ENCODE data around the gene KCTD3. TPM values are rescaled to one million over a fixed set of nuclear protein-coding genes. Genes with fewer than 3 reads are reported as not detected.

KCTD3 gene
- total RNA-seq, 1 experiment from 2014 or later, result 39.3 TPM

- H2AK5ac ChIP-seq (ENCODE audit: insufficient read length, low read length), result no peak overlapping the region
- no peaks in the 10 kb centered on the region for H3K23me2 ChIP-seq (ENCODE audit: insufficient read length, low read depth, low read length, poor library complexity, severe bottlenecking)
- no peak overlapping the region for H2BK20ac ChIP-seq (ENCODE audit: low read depth, low read length, poor library complexity, severe bottlenecking)
- WGBS (ENCODE audit: extremely low coverage, insufficient read length, low lambda C conversion rate), result no CpG with 5 or more reads among the region's 4 CpGs
- H3T11ph ChIP-seq (ENCODE audit: low read length), result no peak overlapping the region
- no peak overlapping the region for H2AFZ ChIP-seq (ENCODE audit: low read length)
- H3K4me2 ChIP-seq (ENCODE audit: insufficient read depth, insufficient read length, low read length), result no peak overlapping the region
- Mint-ChIP-seq H3K36me3 (ENCODE audit: insufficient read depth in 1 of 3, low read depth in 3 of 3) (no peaks in the 10 kb centered on the region), H3K9me3 (peaks cover 0 to 5% of the 10 kb centered on the region in 2 experiments; a peak in 2 of 5 replicates), H3K4me1 (peaks cover 0 to 6% of the 10 kb centered on the region in 2 experiments; a peak in 1 of 4 replicates), H3K27ac (no peak overlapping the region; a peak in 1 of 7 replicates), H3K27me3 (ENCODE audit: low read depth) (no peaks in the 10 kb centered on the region), H3K4me3 (no peak overlapping the region)
- TF ChIP-seq CTCF (conservative IDR thresholded peaks at IDR 0.05), result no peak
- no peak overlapping the region for H2BK120ac ChIP-seq (ENCODE audit: low read depth, low read length, poor library complexity, severe bottlenecking)
- H3K56ac ChIP-seq (ENCODE audit: insufficient read length, low read depth, low read length), result no peak overlapping the region
- no peaks in the 10 kb centered on the region for H3K79me2 ChIP-seq (ENCODE audit: insufficient read depth, low read length)
- no peaks in the 10 kb centered on the region for H3K4me1 ChIP-seq (ENCODE audit: insufficient read depth, low read length)
- H3K18ac ChIP-seq (ENCODE audit: insufficient read length, low read depth, low read length), result no peak overlapping the region
- no peaks in the 10 kb centered on the region for H3K9me3 ChIP-seq (ENCODE audit: control insufficient read depth, low read depth, low read length)
- no peak overlapping the region for H4K8ac ChIP-seq (replicated peaks; ENCODE audit: insufficient read length, low read depth, low read length)
- H4K5ac ChIP-seq (ENCODE audit: insufficient read length, low read depth, low read length), result no peak overlapping the region
- no peak overlapping the region for H3K23ac ChIP-seq (ENCODE audit: insufficient read length, low read depth, low read length)
- no peaks in the 10 kb centered on the region for H3K79me1 ChIP-seq (ENCODE audit: insufficient read depth, low read depth, low read length, poor library complexity, severe bottlenecking)
- H4K20me1 ChIP-seq (ENCODE audit: control insufficient read depth, insufficient read depth, insufficient read length), result no peaks in the 10 kb centered on the region
- H2BK5ac ChIP-seq (ENCODE audit: insufficient read length, low read length), result no peak overlapping the region
- no peak overlapping the region for H3K14ac ChIP-seq (ENCODE audit: insufficient read depth, low read length)
- H3K27me3 ChIP-seq (ENCODE audit: insufficient read depth, low read length), result no peaks in the 10 kb centered on the region
- H3K27ac ChIP-seq (ENCODE audit: insufficient read length, low read depth, low read length), result no peak overlapping the region
- H2BK15ac ChIP-seq (ENCODE audit: low read depth, low read length), result no peak overlapping the region
- DNase-seq, result no peak
- H3K9ac ChIP-seq (ENCODE audit: extremely low read depth, insufficient read length, low read length), result no peak overlapping the region
- no peak overlapping the region for H4K91ac ChIP-seq (ENCODE audit: insufficient read length, low read depth, low read length)
- no peak overlapping the region for H3K4ac ChIP-seq (ENCODE audit: low read depth, low read length)
- H2BK12ac ChIP-seq (ENCODE audit: insufficient read length, low read depth, low read length), result no peak overlapping the region
Measured at GRCh38 chr1:215557992-215558626, 9.0 kb upstream of the KCTD3 start.

All from H9 (cell line).